ENCODE results near the gene SPDYC.

SPDYC gene

GRCh38 chr11:65131895-65132237 is 38.2 kb upstream of the SPDYC start:
- TF ChIP-seq EZH2 (IDR thresholded peaks at IDR 0.05; ENCODE audit: borderline replicate concordance, low read length): no peak
- TF ChIP-seq, protein P1, sequence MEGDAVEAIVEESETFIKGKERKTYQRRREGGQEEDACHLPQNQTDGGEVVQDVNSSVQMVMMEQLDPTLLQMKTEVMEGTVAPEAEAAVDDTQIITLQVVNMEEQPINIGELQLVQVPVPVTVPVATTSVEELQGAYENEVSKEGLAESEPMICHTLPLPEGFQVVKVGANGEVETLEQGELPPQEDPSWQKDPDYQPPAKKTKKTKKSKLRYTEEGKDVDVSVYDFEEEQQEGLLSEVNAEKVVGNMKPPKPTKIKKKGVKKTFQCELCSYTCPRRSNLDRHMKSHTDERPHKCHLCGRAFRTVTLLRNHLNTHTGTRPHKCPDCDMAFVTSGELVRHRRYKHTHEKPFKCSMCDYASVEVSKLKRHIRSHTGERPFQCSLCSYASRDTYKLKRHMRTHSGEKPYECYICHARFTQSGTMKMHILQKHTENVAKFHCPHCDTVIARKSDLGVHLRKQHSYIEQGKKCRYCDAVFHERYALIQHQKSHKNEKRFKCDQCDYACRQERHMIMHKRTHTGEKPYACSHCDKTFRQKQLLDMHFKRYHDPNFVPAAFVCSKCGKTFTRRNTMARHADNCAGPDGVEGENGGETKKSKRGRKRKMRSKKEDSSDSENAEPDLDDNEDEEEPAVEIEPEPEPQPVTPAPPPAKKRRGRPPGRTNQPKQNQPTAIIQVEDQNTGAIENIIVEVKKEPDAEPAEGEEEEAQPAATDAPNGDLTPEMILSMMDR (IDR thresholded peaks at IDR 0.05; ENCODE audit: low read length): no peak
- Histone ChIP-seq H3K4me3 (ENCODE audit: low read depth, low read length, poor library complexity, severe bottlenecking) (peak overlapping the region; percentile 95), H3F3A (ENCODE audit: insufficient read depth, low read length) (0 out of 2 replicates have a peak, but pooled peaks cover 11% of the 10 kb centered on the region), H3K79me2 (ENCODE audit: insufficient read depth, low read length) (peaks cover 8% of the 10 kb centered on the region; the same call in 1 of the 2 replicates), H3K4me1 (ENCODE audit: insufficient read depth, low read length, severe bottlenecking) (peaks cover 50% of the 10 kb centered on the region), H3K27ac (ENCODE audit: low read depth, low read length, poor library complexity, severe bottlenecking) (peak overlapping the region; percentile 99), H3K9me2 (ENCODE audit: low read depth, low read length) (no peaks in the 10 kb centered on the region), H3K9me3 (ENCODE audit: low read length) (no peaks in the 10 kb centered on the region), H3K36me3 (ENCODE audit: insufficient read depth, low read length) (peaks cover 68% of the 10 kb centered on the region), H2AFZ (ENCODE audit: low read length) (no peak overlapping the region), H3K9ac (ENCODE audit: low read length) (peak overlapping the region; percentile 76), H3K27me3 (ENCODE audit: insufficient read depth, low read length) (no peaks in the 10 kb centered on the region), H4K20me1 (ENCODE audit: insufficient read depth, low read length) (no peaks in the 10 kb centered on the region), H3K4me2 (ENCODE audit: low read length) (peak overlapping the region; percentile 93)

- Histone ChIP-seq H4K20me1 (ENCODE audit: insufficient read depth, low read length) (no peaks in the 10 kb centered on the region), H3K4me3 (ENCODE audit: low read depth, low read length, poor library complexity, severe bottlenecking) (peak overlapping the region; percentile 95), H3K4me2 (ENCODE audit: low read length) (peak overlapping the region; percentile 93), H2AFZ (ENCODE audit: low read length) (no peak overlapping the region), H3K9me3 (ENCODE audit: low read length) (no peaks in the 10 kb centered on the region), H3K4me1 (ENCODE audit: insufficient read depth, low read length, severe bottlenecking) (peaks cover 50% of the 10 kb centered on the region), H3K79me2 (ENCODE audit: insufficient read depth, low read length) (peaks cover 8% of the 10 kb centered on the region; the same call in 1 of the 2 replicates), H3K36me3 (ENCODE audit: insufficient read depth, low read length) (peaks cover 63% of the 10 kb centered on the region), H3F3A (ENCODE audit: insufficient read depth, low read length) (0 out of 2 replicates have a peak, but pooled peaks cover 7% of the 10 kb centered on the region), H3K27ac (ENCODE audit: low read depth, low read length, poor library complexity, severe bottlenecking) (peak overlapping the region; percentile 99), H3K27me3 (ENCODE audit: insufficient read depth, low read length) (no peaks in the 10 kb centered on the region), H3K9ac (ENCODE audit: low read length) (peak overlapping the region; percentile 93), H3K9me2 (ENCODE audit: low read depth, low read length) (no peaks in the 10 kb centered on the region)
- TF ChIP-seq, protein P1 (IDR thresholded peaks at IDR 0.05; ENCODE audit: low read length): no peak
- no peak for TF ChIP-seq EZH2 (IDR thresholded peaks at IDR 0.05; ENCODE audit: borderline replicate concordance, low read length)
Observed at GRCh38 chr11:65132238-65132987, 37.6 kb upstream of the SPDYC start.

DNA sequence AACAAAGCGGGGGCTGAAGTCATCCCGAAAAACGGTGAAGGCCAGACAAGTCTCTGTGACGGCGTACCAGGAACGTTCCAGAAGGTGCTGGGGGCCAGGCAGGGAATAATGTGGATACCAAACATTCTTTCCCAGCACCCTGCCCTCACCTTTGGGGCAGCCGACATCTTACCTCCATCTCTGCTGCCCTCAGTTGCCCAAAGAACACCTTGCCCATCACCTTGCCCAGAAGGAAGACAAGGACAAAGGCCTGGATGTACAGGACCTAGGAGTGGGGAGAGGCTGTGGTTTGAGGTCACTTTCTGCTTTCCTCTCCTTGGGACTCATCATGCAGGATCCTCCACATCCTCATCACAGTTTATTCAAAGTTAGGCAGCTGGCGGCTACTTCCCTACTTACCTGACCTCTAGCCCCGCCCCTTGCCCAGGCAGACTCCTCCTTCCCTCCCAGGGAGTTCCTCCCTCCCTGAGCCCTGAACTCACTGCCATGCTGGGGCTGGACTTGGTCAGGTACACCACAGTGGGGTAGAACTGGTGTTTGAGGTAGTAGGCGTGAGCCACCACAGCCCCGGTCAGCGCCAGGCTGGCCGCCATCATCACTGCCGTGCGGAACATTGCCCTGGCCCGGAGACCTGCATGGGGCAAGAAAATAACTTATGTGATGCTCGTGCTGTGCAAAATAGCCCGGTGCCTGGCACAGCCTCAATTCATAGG is 36.9 kb upstream of the SPDYC start:
- H4K20me1 ChIP-seq (ENCODE audit: insufficient read depth, low read length): no peaks in the 10 kb centered on the region
- peaks cover 56% of the 10 kb centered on the region for H3K36me3 ChIP-seq (ENCODE audit: insufficient read depth, low read length)
- H2AFZ ChIP-seq (ENCODE audit: low read length): no peak overlapping the region

More for the DNA sequence above, 36.9 kb upstream of the SPDYC start:
- TF ChIP-seq, protein P1 (IDR thresholded peaks at IDR 0.05; ENCODE audit: low read length): no peak
- TF ChIP-seq EZH2 (IDR thresholded peaks at IDR 0.05; ENCODE audit: borderline replicate concordance, low read length): no peak
- Histone ChIP-seq H3F3A (ENCODE audit: insufficient read depth, low read length) (0 out of 2 replicates have a peak, but pooled peaks cover 7% of the 10 kb centered on the region), H3K27ac (ENCODE audit: low read depth, low read length, poor library complexity, severe bottlenecking) (peak overlapping the region; percentile 99), H3K27me3 (ENCODE audit: insufficient read depth, low read length) (no peaks in the 10 kb centered on the region), H3K9me3 (ENCODE audit: low read length) (no peaks in the 10 kb centered on the region), H3K4me3 (ENCODE audit: low read depth, low read length, poor library complexity, severe bottlenecking) (peak overlapping the region; percentile 95), H3K4me1 (ENCODE audit: insufficient read depth, low read length, severe bottlenecking) (peaks cover 50% of the 10 kb centered on the region), H3K79me2 (ENCODE audit: insufficient read depth, low read length) (peaks cover 8% of the 10 kb centered on the region; the same call in 1 of the 2 replicates), H3K4me2 (ENCODE audit: low read length) (peak overlapping the region; percentile 93), H3K9me2 (ENCODE audit: low read depth, low read length) (no peaks in the 10 kb centered on the region), H3K9ac (ENCODE audit: low read length) (peak overlapping the region; percentile 93)

All from OCI-LY1 (cell line).